Measurements from ENCODE around the gene CADM1.

DNA sequence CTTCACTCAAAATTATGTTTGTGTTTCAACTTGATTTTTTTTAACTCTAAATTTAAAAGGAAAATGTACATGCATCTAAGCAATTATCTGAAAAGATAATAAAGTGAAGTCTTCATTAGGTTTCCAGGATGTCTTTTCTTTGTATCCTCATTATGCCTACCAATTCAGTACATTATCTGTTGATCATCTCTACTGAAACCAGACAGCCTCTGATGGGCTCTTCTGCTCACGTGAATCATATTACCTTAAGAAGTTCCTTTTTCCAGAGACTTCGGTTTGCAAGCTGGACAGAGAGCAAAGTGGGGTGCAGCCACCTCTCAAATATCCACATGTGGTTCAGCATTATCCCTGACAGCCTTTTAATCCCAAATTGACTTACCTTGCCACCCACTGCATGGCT is 158.4 kb downstream of the CADM1 start:
- no peak for TF ChIP-seq EZH2 (IDR thresholded peaks at IDR 0.05; ENCODE audit: low read length, missing control alignments)
- TF ChIP-seq, protein P1, sequence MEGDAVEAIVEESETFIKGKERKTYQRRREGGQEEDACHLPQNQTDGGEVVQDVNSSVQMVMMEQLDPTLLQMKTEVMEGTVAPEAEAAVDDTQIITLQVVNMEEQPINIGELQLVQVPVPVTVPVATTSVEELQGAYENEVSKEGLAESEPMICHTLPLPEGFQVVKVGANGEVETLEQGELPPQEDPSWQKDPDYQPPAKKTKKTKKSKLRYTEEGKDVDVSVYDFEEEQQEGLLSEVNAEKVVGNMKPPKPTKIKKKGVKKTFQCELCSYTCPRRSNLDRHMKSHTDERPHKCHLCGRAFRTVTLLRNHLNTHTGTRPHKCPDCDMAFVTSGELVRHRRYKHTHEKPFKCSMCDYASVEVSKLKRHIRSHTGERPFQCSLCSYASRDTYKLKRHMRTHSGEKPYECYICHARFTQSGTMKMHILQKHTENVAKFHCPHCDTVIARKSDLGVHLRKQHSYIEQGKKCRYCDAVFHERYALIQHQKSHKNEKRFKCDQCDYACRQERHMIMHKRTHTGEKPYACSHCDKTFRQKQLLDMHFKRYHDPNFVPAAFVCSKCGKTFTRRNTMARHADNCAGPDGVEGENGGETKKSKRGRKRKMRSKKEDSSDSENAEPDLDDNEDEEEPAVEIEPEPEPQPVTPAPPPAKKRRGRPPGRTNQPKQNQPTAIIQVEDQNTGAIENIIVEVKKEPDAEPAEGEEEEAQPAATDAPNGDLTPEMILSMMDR (conservative IDR thresholded peaks at IDR 0.05 in 1 of 2, IDR thresholded peaks at IDR 0.05 in 1 of 2; ENCODE audit: low read depth in 1 of 2, low read length in 2 of 2): no peak
